GM18508 (cell line): ENCODE data around the gene SULT1C2.
"Not testable (repeated sequence)": the region's sequence is repeated elsewhere in the genome, so short reads cannot be mapped to it uniquely, and the experiment has no call there.

Experiments used
- ATAC-seq: cut with Tn5 transposase; IDR thresholded peaks from one replicate; pipeline ENCODE4 v1.9.1; 2021; ENCODE audit warnings: moderate number of reproducible peaks; ENCODE audit not compliant: insufficient read depth, unreplicated experiment

Gene SULT1C2

GRCh38 chr2:108348816-108349570 lies 60.3 kb downstream of the SULT1C2 start:
- no peak for ATAC-seq

GRCh38 chr2:108349571-108349928 lies 60.9 kb downstream of the SULT1C2 start:
- no peak for ATAC-seq

GRCh38 chr2:108351889-108352288 lies 63.2 kb downstream of the SULT1C2 start:
- ATAC-seq, result no peak

- ATAC-seq, result no peak
These were observed 65.4 kb downstream of the SULT1C2 start for GRCh38 chr2:108354136-108354535.

- no peak for ATAC-seq
These were observed 67.4 kb downstream of the SULT1C2 start for GRCh38 chr2:108355906-108356734.

GRCh38 chr2:108359336-108359735 lies 70.6 kb downstream of the SULT1C2 start:
- ATAC-seq, result not testable (repeated sequence)
